ENCODE measurements around the gene HMCES. TPM values are rescaled to one million over a fixed set of nuclear protein-coding genes. Genes with fewer than 3 reads are reported as not detected.

The HMCES gene
- polyA plus RNA-seq, 3 donors: 11.9 to 23.0 (median 18.0) TPM

- no peaks in the 10 kb centered on the region for H4K20me1 ChIP-seq (ENCODE audit: insufficient read depth, low read length)
- DNase-seq: no peak
- Mint-ChIP-seq H3K27ac (peak overlapping the region in 1 of 7 donors; percentile 13), H3K4me3 (no peak overlapping the region), H3K9me3 (no peaks in the 10 kb centered on the region), H3K4me1 (no peaks in the 10 kb centered on the region), H3K36me3 (peaks cover 31 to 56% of the 10 kb centered on the region in 2 donors), H3K27me3 (ENCODE audit: low read depth in 3 of 3) (no peaks in the 10 kb centered on the region)
- no peak overlapping the region for H3K27ac ChIP-seq (ENCODE audit: low read depth in 1 of 2, low read length in 2 of 2)
- no peak for TF ChIP-seq CTCF (IDR thresholded peaks at IDR 0.05)
- no peak overlapping the region for H2AFZ ChIP-seq (ENCODE audit: insufficient read depth, low read depth, low read length, poor library complexity, severe bottlenecking)
- H3K9me3 ChIP-seq (replicated peaks in 1 of 2; ENCODE audit: control insufficient read depth in 1 of 2, insufficient read depth in 1 of 2, low read length in 2 of 2): no peaks in the 10 kb centered on the region
- intact Hi-C loops (cut with micrococcal nuclease): no loop called here
- no CpG with 5 or more reads among the region's 3 CpGs for WGBS (ENCODE audit: insufficient coverage)
- no peak overlapping the region for H3K9ac ChIP-seq (ENCODE audit: insufficient read depth, low read length, poor library complexity, severe bottlenecking)
- no peak overlapping the region for H3K4me3 ChIP-seq (replicated peaks in 1 of 3; ENCODE audit: low read depth in 2 of 3, low read length in 3 of 3)
- no peaks in the 10 kb centered on the region for H3K27me3 ChIP-seq (ENCODE audit: control insufficient read depth in 2 of 2, insufficient read depth in 2 of 2, low read length in 2 of 2)
- no peaks in the 10 kb centered on the region for H3K4me1 ChIP-seq (ENCODE audit: control insufficient read depth in 1 of 2, insufficient read depth in 2 of 2, low read length in 2 of 2)
- H3K4me2 ChIP-seq (replicated peaks; ENCODE audit: extremely low read depth, low read length, poor library complexity, severe bottlenecking): no peak overlapping the region
- peaks cover under 1% of the 10 kb centered on the region for H3K79me2 ChIP-seq (ENCODE audit: insufficient read depth, low read length)
- peaks cover 14 to 44% of the 10 kb centered on the region in 2 donors for H3K36me3 ChIP-seq (replicated peaks in 1 of 2; ENCODE audit: control insufficient read depth in 1 of 2, insufficient read depth in 2 of 2, low read length in 2 of 2)
Observed at GRCh38 chr3:129288446-129288845, 9.8 kb downstream of the HMCES start.

- Mint-ChIP-seq H3K27ac (no peak overlapping the region), H3K4me3 (no peak overlapping the region), H3K36me3 (peaks cover 34 to 60% of the 10 kb centered on the region in 2 donors), H3K4me1 (no peaks in the 10 kb centered on the region), H3K27me3 (ENCODE audit: low read depth in 3 of 3) (no peaks in the 10 kb centered on the region), H3K9me3 (no peaks in the 10 kb centered on the region)
- Histone ChIP-seq H3K4me2 (replicated peaks; ENCODE audit: extremely low read depth, low read length, poor library complexity, severe bottlenecking) (no peak overlapping the region), H3K4me3 (replicated peaks in 1 of 3; ENCODE audit: low read depth in 2 of 3, low read length in 3 of 3) (no peak overlapping the region), H3K79me2 (ENCODE audit: insufficient read depth, low read length) (no peaks in the 10 kb centered on the region), H3K9me3 (replicated peaks in 1 of 2; ENCODE audit: control insufficient read depth in 1 of 2, insufficient read depth in 1 of 2, low read length in 2 of 2) (no peaks in the 10 kb centered on the region), H3K27me3 (ENCODE audit: control insufficient read depth in 2 of 2, insufficient read depth in 2 of 2, low read length in 2 of 2) (no peaks in the 10 kb centered on the region), H3K36me3 (replicated peaks in 1 of 2; ENCODE audit: control insufficient read depth in 1 of 2, insufficient read depth in 2 of 2, low read length in 2 of 2) (peaks cover 14 to 44% of the 10 kb centered on the region in 2 donors), H4K20me1 (ENCODE audit: insufficient read depth, low read length) (no peaks in the 10 kb centered on the region), H3K4me1 (ENCODE audit: control insufficient read depth in 1 of 2, insufficient read depth in 2 of 2, low read length in 2 of 2) (no peaks in the 10 kb centered on the region), H3K9ac (ENCODE audit: insufficient read depth, low read length, poor library complexity, severe bottlenecking) (no peak overlapping the region), H3K27ac (ENCODE audit: low read depth in 1 of 2, low read length in 2 of 2) (no peak overlapping the region), H2AFZ (ENCODE audit: insufficient read depth, low read depth, low read length, poor library complexity, severe bottlenecking) (no peak overlapping the region)
- DNase-seq: no peak
- 100% methylated on average over 2 of the region's 6 CpGs for WGBS (ENCODE audit: insufficient coverage)
- intact Hi-C loops (cut with micrococcal nuclease): no loop called here
- TF ChIP-seq CTCF (IDR thresholded peaks at IDR 0.05): no peak
Observed at GRCh38 chr3:129289201-129289921, 10.7 kb downstream of the HMCES start.

Data from CD14-positive monocyte (primary cell).